Endothelial cell of umbilical vein (primary cell): ENCODE results near the gene JAKMIP1. TPM values are rescaled to one million over a fixed set of nuclear protein-coding genes. Genes with fewer than 3 reads are reported as not detected.

Experiments used
- BruUV-seq: library from RNA; stranded (reverse); fragments of 400-500 nt; replicated peaks from 2 replicates; lab custom pipeline; 2021; lab: Mats Ljungman, UMichigan
- CTCF ChIA-PET: fragments of 300-600, 350-600 bp; sonication (Branson Sonifier 250); formaldehyde crosslinking; loops from one replicate; lab custom pipeline; 2021; ENCODE audit warnings: antibody characterized with exemption, inconsistent platforms; lab: Charles Lee
- POLR2A ChIA-PET: fragments of 300-600, 350-600 bp; sonication (Branson Sonifier 250); formaldehyde crosslinking; loops from one replicate; lab custom pipeline; 2021; ENCODE audit warnings: antibody characterized with exemption, inconsistent platforms; lab: Charles Lee
- DNase-seq: peaks from one replicate; pipeline ENCODE4 v3.0.0-alpha.2; 2011; ENCODE audit warnings: low read depth, low spot score
- FAIRE-seq: peaks from 2 replicates; lab custom pipeline; 2011; peaks lifted over from hg19 to GRCh38; lab: Jason Lieb, UNC
- H2AFZ ChIP-seq: 2 replicates; pipeline ENCODE4 v1.6.0; 2012; ENCODE audit warnings: low read depth, low read length, control low read depth, inconsistent platforms
- H3K27ac ChIP-seq: 2 replicates; pipeline ENCODE4 v1.5.1; 2011; ENCODE audit warnings: low read depth, mild to moderate bottlenecking, control low read depth, low read length, moderate library complexity; ENCODE audit not compliant: insufficient read depth
- H3K27me3 ChIP-seq, 2 experiments: 2 replicates each; pipeline versions ENCODE4 v1.6.0 to v1.6.1; 2011; ENCODE audit warnings: low read length in 2 of 2, mixed read lengths in 1 of 2; ENCODE audit not compliant: control insufficient read depth in 2 of 2, insufficient read depth in 2 of 2
- H3K36me3 ChIP-seq, 2 experiments: 2 replicates in 1 of 2; 3 replicates in 1 of 2; pipeline ENCODE4 v1.5.1; 2011; ENCODE audit warnings: low read length in 2 of 2, mild to moderate bottlenecking in 1 of 2, moderate library complexity in 1 of 2; ENCODE audit not compliant: control insufficient read depth in 2 of 2, insufficient read depth in 2 of 2; ENCODE audit errors: extremely low read depth in 1 of 2
- H3K4me1 ChIP-seq: 3 replicates; pipeline ENCODE4 v1.5.1; 2011; ENCODE audit warnings: mild to moderate bottlenecking, low read length; ENCODE audit not compliant: control insufficient read depth, insufficient read depth; ENCODE audit errors: extremely low read depth
- H3K4me2 ChIP-seq: 2 replicates; pipeline ENCODE4 v1.6.1; 2011; ENCODE audit warnings: low read length, control low read depth, mixed read lengths; ENCODE audit not compliant: insufficient read depth
- H3K4me3 ChIP-seq, 3 experiments: fragments of 200-600 bp in 1 of 3; sonication (generic), shearing (Covaris generic) in 1 of 3; replicated peaks in 1 of 3; 2 replicates each; pipeline ENCODE4 v1.5.1; 2011 to 2016; ENCODE audit warnings: control low read depth in 3 of 3, low read length in 3 of 3, mild to moderate bottlenecking in 2 of 3, inconsistent platforms in 1 of 3, low read depth in 1 of 3, moderate library complexity in 1 of 3; ENCODE audit not compliant: insufficient read depth in 1 of 3
- H3K79me2 ChIP-seq: 2 replicates; pipeline ENCODE4 v1.6.0; 2012; ENCODE audit warnings: low read length, inconsistent platforms; ENCODE audit not compliant: control insufficient read depth, insufficient read depth
- H3K9ac ChIP-seq: replicated peaks from 2 replicates; pipeline ENCODE3; 2011; ENCODE audit warnings: low read length, control low read depth; ENCODE audit not compliant: insufficient read depth; ENCODE audit errors: extremely low read depth
- H3K9me1 ChIP-seq: replicated peaks from 3 replicates; pipeline ENCODE4 v1.6.0; 2011; ENCODE audit warnings: mild to moderate bottlenecking, low read length; ENCODE audit not compliant: control insufficient read depth, insufficient read depth; ENCODE audit errors: extremely low read depth
- H3K9me3 ChIP-seq: replicated peaks from 2 replicates; pipeline ENCODE4 v1.5.1; 2012; ENCODE audit warnings: low read length, inconsistent platforms; ENCODE audit not compliant: control insufficient read depth, insufficient read depth
- H4K20me1 ChIP-seq: replicated peaks from 2 replicates; pipeline ENCODE3; 2011; ENCODE audit warnings: mild to moderate bottlenecking, low read length; ENCODE audit not compliant: control insufficient read depth, insufficient read depth; ENCODE audit errors: extremely low read depth
- EZH2 ChIP-seq: IDR thresholded peaks from 2 replicates; pipeline ENCODE4 v1.6.1; 2012; ENCODE audit warnings: borderline replicate concordance, low read depth, mild to moderate bottlenecking, moderate library complexity, low read length, inconsistent platforms; ENCODE audit not compliant: severe bottlenecking
- FOS ChIP-seq: IDR thresholded peaks from 2 replicates; pipeline ENCODE4 v1.6.1; 2011; ENCODE audit warnings: mild to moderate bottlenecking, low read length, moderate library complexity, borderline replicate concordance; ENCODE audit not compliant: insufficient read depth
- GATA2 ChIP-seq: IDR thresholded peaks from 2 replicates; pipeline ENCODE4 v1.7.0; 2011; ENCODE audit warnings: low read depth, mild to moderate bottlenecking, moderate library complexity, mixed read lengths, low read length; ENCODE audit not compliant: insufficient read length, insufficient read depth
- JUN ChIP-seq: IDR thresholded peaks from 2 replicates; pipeline ENCODE4 v1.6.1; 2011; ENCODE audit warnings: borderline replicate concordance, low read depth; ENCODE audit not compliant: insufficient read length, insufficient read depth
- MYC ChIP-seq: IDR thresholded peaks from one replicate; pipeline ENCODE4 v1.6.1; 2011; ENCODE audit warnings: mild to moderate bottlenecking, low read depth, low read length
- POLR2A ChIP-seq: IDR thresholded peaks from 2 replicates; pipeline ENCODE4 v1.6.1; 2012; ENCODE audit warnings: low read depth, mild to moderate bottlenecking, control low read depth, low read length
- POLR2AphosphoS5 ChIP-seq: IDR thresholded peaks from 2 replicates; pipeline ENCODE4 v1.6.1; 2012; ENCODE audit warnings: low read depth, mild to moderate bottlenecking, control low read depth, low read length, moderate library complexity; ENCODE audit not compliant: insufficient read depth
- dilution Hi-C: fragments of 300-500 bp; cut with MboI; formaldehyde crosslinking; loops from one replicate; pipeline ENCODE4 v1.15.0; 2019; ENCODE audit warnings: low sequenced_read_pairs; ENCODE audit not compliant: extremely low pct_ligation_motif_present
- intact Hi-C: fragments of 100-400 bp; cut with micrococcal nuclease; formaldehyde crosslinking; loops from one replicate; pipeline ENCODE4 v1.10.0; 2022
- polyA plus RNA-seq, 4 experiments: library from polyadenylated mRNA; depleted of rRNA in 3 of 4; stranded (reverse) in 3 of 4; unstranded in 1 of 4; fragments of >200 nt; gene quantifications; 2 replicates each; pipeline versions ENCODE4 v1.2.1 to v1.2.3, GENCODE V29; 2011 to 2012; ENCODE audit warnings: missing spikeins in 1 of 4
- total RNA-seq: library from RNA; stranded (reverse); gene quantifications from 2 replicates; pipeline ENCODE4 v1.2.3, GENCODE V29; 2021
- TF ChIP-seq, protein P1 (sequence below): IDR thresholded peaks from 2 replicates; pipeline ENCODE4 v1.6.1; 2011; ENCODE audit not compliant: insufficient read depth, insufficient read length
- TF ChIP-seq, protein P2 (sequence below), 2 donors: IDR thresholded peaks; 1 replicate in 1 of 2; 2 replicates in 1 of 2; pipeline ENCODE4 v1.5.1; 2011; ENCODE audit warnings: low read length in 2 of 2, mild to moderate bottlenecking in 2 of 2, moderate library complexity in 2 of 2, control low read depth in 1 of 2, inconsistent platforms in 1 of 2, low read depth in 1 of 2; ENCODE audit not compliant: insufficient read depth in 1 of 2; ENCODE audit errors: extremely low read depth in 1 of 2

Gene JAKMIP1
- total and polyA plus RNA-seq, 2 donors (not counting 3 experiments of a cell fraction or from before 2014, with no cell fraction given): not detected

- Histone ChIP-seq H3K9me1 (no peaks in the 10 kb centered on the region), H3K9me3 (no peaks in the 10 kb centered on the region), H3K36me3 (no peaks in the 10 kb centered on the region), H3K4me3 (no peak overlapping the region), H3K4me2 (no peak overlapping the region), H3K79me2 (no peaks in the 10 kb centered on the region), H3K27ac (no peak overlapping the region), H2AFZ (no peak overlapping the region), H4K20me1 (no peaks in the 10 kb centered on the region), H3K4me1 (no peaks in the 10 kb centered on the region), H3K27me3 (no peaks in the 10 kb centered on the region), H3K9ac (no peak overlapping the region)
- intact Hi-C loops (no loop called here), dilution Hi-C loops (no loop called here)
- ChIA-PET POLR2A (no interaction called here), CTCF (interaction anchor here (1.4 kb wide), 1 partner anchor 12 kb away, joined by 3 read pairs; no protein-coding TSS in a partner anchor)
- FAIRE-seq (no peak), DNase-seq (no peak)
- no TSS peak for BruUV-seq
- TF ChIP-seq POLR2AphosphoS5 (no peak), POLR2A (no peak), FOS (no peak), EZH2 (no peak), MYC (no peak), JUN (no peak), GATA2 (no peak)
- TF ChIP-seq, protein P1, sequence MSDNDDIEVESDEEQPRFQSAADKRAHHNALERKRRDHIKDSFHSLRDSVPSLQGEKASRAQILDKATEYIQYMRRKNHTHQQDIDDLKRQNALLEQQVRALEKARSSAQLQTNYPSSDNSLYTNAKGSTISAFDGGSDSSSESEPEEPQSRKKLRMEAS: no peak
- TF ChIP-seq, protein P2, sequence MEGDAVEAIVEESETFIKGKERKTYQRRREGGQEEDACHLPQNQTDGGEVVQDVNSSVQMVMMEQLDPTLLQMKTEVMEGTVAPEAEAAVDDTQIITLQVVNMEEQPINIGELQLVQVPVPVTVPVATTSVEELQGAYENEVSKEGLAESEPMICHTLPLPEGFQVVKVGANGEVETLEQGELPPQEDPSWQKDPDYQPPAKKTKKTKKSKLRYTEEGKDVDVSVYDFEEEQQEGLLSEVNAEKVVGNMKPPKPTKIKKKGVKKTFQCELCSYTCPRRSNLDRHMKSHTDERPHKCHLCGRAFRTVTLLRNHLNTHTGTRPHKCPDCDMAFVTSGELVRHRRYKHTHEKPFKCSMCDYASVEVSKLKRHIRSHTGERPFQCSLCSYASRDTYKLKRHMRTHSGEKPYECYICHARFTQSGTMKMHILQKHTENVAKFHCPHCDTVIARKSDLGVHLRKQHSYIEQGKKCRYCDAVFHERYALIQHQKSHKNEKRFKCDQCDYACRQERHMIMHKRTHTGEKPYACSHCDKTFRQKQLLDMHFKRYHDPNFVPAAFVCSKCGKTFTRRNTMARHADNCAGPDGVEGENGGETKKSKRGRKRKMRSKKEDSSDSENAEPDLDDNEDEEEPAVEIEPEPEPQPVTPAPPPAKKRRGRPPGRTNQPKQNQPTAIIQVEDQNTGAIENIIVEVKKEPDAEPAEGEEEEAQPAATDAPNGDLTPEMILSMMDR (IDR thresholded peaks at IDR 0.05; ENCODE audit: extremely low read depth in 1 of 2, insufficient read depth in 1 of 2, low read depth in 1 of 2, low read length in 2 of 2): no peak
Observed at GRCh38 chr4:6010789-6011188, 189.6 kb downstream of the JAKMIP1 start.
